Suprapubic skin (tissue), 4 donors: ENCODE results near the gene KLHL29. TPM values are rescaled to one million over a fixed set of nuclear protein-coding genes. Genes with fewer than 3 reads are reported as not detected.

Experiments used
- DNase-seq, 2 donors: peaks; one replicate each; pipeline ENCODE4 v3.0.0-alpha.2; 2019; ENCODE audit warnings: low spot score in 2 of 2
- H3K27ac ChIP-seq: fragments of 200-600 bp; sonication (generic); one replicate; pipeline ENCODE4 v1.5.1; 2019
- H3K27me3 ChIP-seq: fragments of 200-600 bp; sonication (generic); one replicate; pipeline ENCODE4 v1.5.1; 2019
- H3K36me3 ChIP-seq: fragments of 200-600 bp; sonication (generic); one replicate; pipeline ENCODE4 v1.5.1; 2019
- H3K4me1 ChIP-seq: fragments of 200-600 bp; sonication (generic); one replicate; pipeline ENCODE4 v1.5.1; 2019
- H3K4me3 ChIP-seq: fragments of 200-600 bp; sonication (generic); one replicate; pipeline ENCODE4 v1.5.1; 2019; ENCODE audit warnings: mild to moderate bottlenecking
- H3K9me3 ChIP-seq: fragments of 200-600 bp; sonication (generic); one replicate; pipeline ENCODE4 v1.5.1; 2019
- CTCF ChIP-seq, 2 donors: fragments of 200-600 bp in 1 of 2; fragments of 450-650 bp in 1 of 2; sonication (generic) in 1 of 2; IDR thresholded peaks; one replicate each; pipeline ENCODE4 v1.5.1; 2016 to 2019; ENCODE audit warnings: antibody characterized with exemption in 2 of 2, mild to moderate bottlenecking in 1 of 2, moderate library complexity in 1 of 2
- EP300 ChIP-seq: sonication (generic); formaldehyde crosslinking; IDR thresholded peaks from one replicate; pipeline ENCODE4 v1.6.1; 2017; ENCODE audit warnings: antibody characterized with exemption
- POLR2A ChIP-seq, 2 donors: fragments of 450-650 bp; IDR thresholded peaks; one replicate each; pipeline ENCODE4 v1.6.1; 2017; ENCODE audit warnings: antibody characterized with exemption in 2 of 2, mild to moderate bottlenecking in 2 of 2, moderate library complexity in 2 of 2
- POLR2AphosphoS5 ChIP-seq, 3 donors: sonication (generic); formaldehyde crosslinking; IDR thresholded peaks; one replicate each; pipeline ENCODE4 v1.6.1; 2017; ENCODE audit warnings: antibody characterized with exemption in 3 of 3
- WGBS: methylation state at CpG from one replicate; pipeline ENCODE4 v1.1.5; 2018; 5-methylcytosine and 5-hydroxymethylcytosine counted together
- total RNA-seq, 4 donors: library from RNA; depleted of rRNA; stranded (reverse); fragments of >200 nt; gene quantifications; one replicate each; pipeline ENCODE4 v1.1.0, GENCODE V29; 2016

The KLHL29 gene
- total RNA-seq, 4 donors from 2014 or later: 17.1 to 30.8 (median 20.7) TPM

- no peak for DNase-seq
- no peak overlapping the region for H3K4me3 ChIP-seq
- H3K27me3 ChIP-seq: peaks cover 23% of the 10 kb centered on the region
- no peaks in the 10 kb centered on the region for H3K9me3 ChIP-seq
- WGBS: 87% methylated on average over 4 of the region's 4 CpGs
- TF ChIP-seq EP300 (no peak), POLR2AphosphoS5 (IDR thresholded peaks at IDR 0.05) (no peak), CTCF (IDR thresholded peaks at IDR 0.05) (no peak), POLR2A (IDR thresholded peaks at IDR 0.05) (no peak)
- no peaks in the 10 kb centered on the region for H3K36me3 ChIP-seq
- H3K4me1 ChIP-seq: peaks cover 34% of the 10 kb centered on the region
- H3K27ac ChIP-seq: no peak overlapping the region
Observed at GRCh38 chr2:23383100-23383499, 1.9 kb upstream of the KLHL29 start.

- H3K27ac ChIP-seq: peak overlapping the region; percentile 74
- DNase-seq: no peak
- peaks cover 42% of the 10 kb centered on the region for H3K4me1 ChIP-seq
- TF ChIP-seq POLR2A (IDR thresholded peaks at IDR 0.05): no peak
- no peak for TF ChIP-seq CTCF (IDR thresholded peaks at IDR 0.05)
- TF ChIP-seq EP300: no peak
- no peak for TF ChIP-seq POLR2AphosphoS5 (IDR thresholded peaks at IDR 0.05)
- peaks cover 25% of the 10 kb centered on the region for H3K27me3 ChIP-seq
- WGBS: no CpG with 5 or more reads among the region's 52 CpGs
- H3K9me3 ChIP-seq: no peaks in the 10 kb centered on the region
- H3K36me3 ChIP-seq: no peaks in the 10 kb centered on the region
- peak overlapping the region; percentile 87 for H3K4me3 ChIP-seq
Observed at GRCh38 chr2:23385351-23385747, 370 bp downstream of the KLHL29 start.

GRCh38 chr2:23385748-23386338 lies 864 bp downstream of the KLHL29 start:
- no peaks in the 10 kb centered on the region for H3K36me3 ChIP-seq
- peak overlapping the region; percentile 74 for H3K27ac ChIP-seq
- peaks cover 25% of the 10 kb centered on the region for H3K27me3 ChIP-seq
- DNase-seq: no peak
- WGBS: 0% methylated on average over 23 of the region's 63 CpGs
- TF ChIP-seq POLR2AphosphoS5 (IDR thresholded peaks at IDR 0.05) (no peak), CTCF (IDR thresholded peaks at IDR 0.05) (no peak)
- peak overlapping the region; percentile 87 for H3K4me3 ChIP-seq
- H3K4me1 ChIP-seq: peaks cover 37% of the 10 kb centered on the region
- no peaks in the 10 kb centered on the region for H3K9me3 ChIP-seq

GRCh38 chr2:23386339-23387220 lies 1.6 kb downstream of the KLHL29 start:
- Histone ChIP-seq H3K9me3 (no peaks in the 10 kb centered on the region), H3K27me3 (peaks cover 25% of the 10 kb centered on the region), H3K4me3 (peak overlapping the region; percentile 87), H3K4me1 (peaks cover 35% of the 10 kb centered on the region), H3K27ac (no peak overlapping the region), H3K36me3 (no peaks in the 10 kb centered on the region)
- DNase-seq: no peak
- TF ChIP-seq POLR2AphosphoS5 (IDR thresholded peaks at IDR 0.05): no peak
- TF ChIP-seq POLR2A (IDR thresholded peaks at IDR 0.05): no peak
- no peak for TF ChIP-seq EP300
- no peak for TF ChIP-seq CTCF (IDR thresholded peaks at IDR 0.05)
- under 1% methylated on average over 34 of the region's 91 CpGs for WGBS

GRCh38 chr2:23387221-23387550 lies 2.2 kb downstream of the KLHL29 start:
- no peak for DNase-seq
- no peak for TF ChIP-seq EP300
- no peak for TF ChIP-seq CTCF (IDR thresholded peaks at IDR 0.05)
- no peak for TF ChIP-seq POLR2A (IDR thresholded peaks at IDR 0.05)
- TF ChIP-seq POLR2AphosphoS5 (IDR thresholded peaks at IDR 0.05): no peak
- 7% methylated on average over 9 of the region's 9 CpGs for WGBS
- Histone ChIP-seq H3K4me1 (peaks cover 35% of the 10 kb centered on the region), H3K27ac (no peak overlapping the region), H3K9me3 (no peaks in the 10 kb centered on the region), H3K4me3 (peak overlapping the region; percentile 87), H3K36me3 (no peaks in the 10 kb centered on the region), H3K27me3 (peaks cover 25% of the 10 kb centered on the region)
